Right lobe of liver (tissue), 6 donors: ENCODE results near the gene FBLN1. TPM values are rescaled to one million over a fixed set of nuclear protein-coding genes. Genes with fewer than 3 reads are reported as not detected.

Source experiments
- ATAC-seq, 4 donors: fragments of 200-7000 bp; cut with Tn5 transposase; one replicate each; pipeline ENCODE4 v1.9.1; 2020; ENCODE audit warnings: mild to moderate bottlenecking in 4 of 4, moderate library complexity in 4 of 4
- DNase-seq, 3 donors: peaks; one replicate each; pipeline ENCODE4 v3.0.0-alpha.2; 2020
- H3K27ac ChIP-seq, 3 donors: fragments of 200-600 bp; one replicate each; pipeline ENCODE4 v1.8.0; 2022
- H3K27me3 ChIP-seq, 2 donors: fragments of 200-600 bp; one replicate each; pipeline ENCODE4 v1.8.0; 2022
- H3K36me3 ChIP-seq, 4 donors: fragments of 200-600 bp; sonication (generic) in 1 of 4; one replicate each; pipeline versions ENCODE4 v1.5.1 to v1.8.0; 2017 to 2022; ENCODE audit warnings: control low read depth in 1 of 4
- H3K4me1 ChIP-seq, 4 donors: fragments of 200-600 bp; sonication (generic) in 1 of 4; one replicate each; pipeline versions ENCODE4 v1.5.1 to v1.8.0; 2017 to 2022; ENCODE audit warnings: control low read depth in 1 of 4
- H3K4me3 ChIP-seq, 3 donors: fragments of 200-600 bp; one replicate each; pipeline ENCODE4 v1.8.0; 2022
- H3K9me3 ChIP-seq, 4 donors: fragments of 200-600 bp; sonication (generic) in 1 of 4; one replicate each; pipeline versions ENCODE4 v1.5.1 to v1.8.0; 2017 to 2022; ENCODE audit warnings: control low read depth in 1 of 4
- POLR2A ChIP-seq: fragments of 450-650 bp; IDR thresholded peaks from one replicate; pipeline ENCODE4 v1.6.1; 2017; ENCODE audit warnings: antibody characterized with exemption, mild to moderate bottlenecking
- WGBS: methylation state at CpG from one replicate; pipeline ENCODE4 v1.1.6; 2018; ENCODE audit warnings: low coverage, low lambda C conversion rate; ENCODE audit not compliant: insufficient coverage; ENCODE audit errors: missing lambda C conversion rate; 5-methylcytosine and 5-hydroxymethylcytosine counted together
- intact Hi-C, 2 donors: fragments of 100-400 bp; cut with DNase I; formaldehyde crosslinking; loops; one replicate each; pipeline versions ENCODE4 v1.11.2 to v1.14.1; 2022
- total RNA-seq, 6 experiments: library from RNA; depleted of rRNA in 2 of 6; stranded (reverse); fragments of >200 nt in 2 of 6; fragmentation: NEBNext Ultra II Directional in 3 of 6; extraction: Animal tissue kit (Norgen Biotek cat#: 25700) in 3 of 6; gene quantifications; one replicate each; pipeline versions ENCODE4 v1.1.0 to v1.2.4, GENCODE V29; 2016 to 2023
- TF ChIP-seq, protein P1 (sequence below), 4 donors: fragments of 200-600 bp in 3 of 4; fragments of 450-650 bp in 1 of 4; IDR thresholded peaks; one replicate each; pipeline versions ENCODE4 v1.5.1 to v1.8.0; 2016 to 2022; ENCODE audit warnings: antibody characterized with exemption in 4 of 4, mild to moderate bottlenecking in 2 of 4
- donor health status: DM: no; HTN: yes; CAD: no.
- donor health status: DM: no; HTN: no; CAD: no.
- donor health status: DM: no; HTN: no; CAD: no.
- donor health status: DM: no; HTN: yes; CAD: no.
- donor health status: DM: no; HTN: yes; CAD: no.

FBLN1 gene
- total RNA-seq, 6 experiments from 2014 or later = 1.6 to 6.6 (median 3.4) TPM

- ATAC-seq = no peak
- WGBS = 80% methylated on average over 2 of the region's 7 CpGs
Measured at GRCh38 chr22:45518136-45518535, 15.5 kb downstream of the FBLN1 start.

GRCh38 chr22:45518580-45518991 lies 15.9 kb downstream of the FBLN1 start:
- ATAC-seq = peak in 2 of 4 donors; percentile 40 to 42
- no peaks in the 10 kb centered on the region for H3K9me3 ChIP-seq
- intact Hi-C loops = no loop called here
- H3K36me3 ChIP-seq = no peaks in the 10 kb centered on the region
- TF ChIP-seq, protein P1, sequence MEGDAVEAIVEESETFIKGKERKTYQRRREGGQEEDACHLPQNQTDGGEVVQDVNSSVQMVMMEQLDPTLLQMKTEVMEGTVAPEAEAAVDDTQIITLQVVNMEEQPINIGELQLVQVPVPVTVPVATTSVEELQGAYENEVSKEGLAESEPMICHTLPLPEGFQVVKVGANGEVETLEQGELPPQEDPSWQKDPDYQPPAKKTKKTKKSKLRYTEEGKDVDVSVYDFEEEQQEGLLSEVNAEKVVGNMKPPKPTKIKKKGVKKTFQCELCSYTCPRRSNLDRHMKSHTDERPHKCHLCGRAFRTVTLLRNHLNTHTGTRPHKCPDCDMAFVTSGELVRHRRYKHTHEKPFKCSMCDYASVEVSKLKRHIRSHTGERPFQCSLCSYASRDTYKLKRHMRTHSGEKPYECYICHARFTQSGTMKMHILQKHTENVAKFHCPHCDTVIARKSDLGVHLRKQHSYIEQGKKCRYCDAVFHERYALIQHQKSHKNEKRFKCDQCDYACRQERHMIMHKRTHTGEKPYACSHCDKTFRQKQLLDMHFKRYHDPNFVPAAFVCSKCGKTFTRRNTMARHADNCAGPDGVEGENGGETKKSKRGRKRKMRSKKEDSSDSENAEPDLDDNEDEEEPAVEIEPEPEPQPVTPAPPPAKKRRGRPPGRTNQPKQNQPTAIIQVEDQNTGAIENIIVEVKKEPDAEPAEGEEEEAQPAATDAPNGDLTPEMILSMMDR (IDR thresholded peaks at IDR 0.05) = no peak
- no peak for TF ChIP-seq POLR2A
- DNase-seq = no peak
- H3K4me3 ChIP-seq = no peak overlapping the region
- H3K27ac ChIP-seq = no peak overlapping the region
- H3K4me1 ChIP-seq = no peaks in the 10 kb centered on the region
- H3K27me3 ChIP-seq = no peaks in the 10 kb centered on the region
- 67% methylated on average over 10 of the region's 17 CpGs for WGBS

More at GRCh38 chr22:45518136-45518535, 15.5 kb downstream of the FBLN1 start:
- Histone ChIP-seq H3K27me3 (no peaks in the 10 kb centered on the region), H3K4me3 (no peak overlapping the region), H3K9me3 (no peaks in the 10 kb centered on the region), H3K4me1 (no peaks in the 10 kb centered on the region), H3K36me3 (no peaks in the 10 kb centered on the region), H3K27ac (no peak overlapping the region)
- intact Hi-C loops = no loop called here
- DNase-seq = no peak
- TF ChIP-seq, protein P1 (IDR thresholded peaks at IDR 0.05) = no peak
- no peak for TF ChIP-seq POLR2A

DNA sequence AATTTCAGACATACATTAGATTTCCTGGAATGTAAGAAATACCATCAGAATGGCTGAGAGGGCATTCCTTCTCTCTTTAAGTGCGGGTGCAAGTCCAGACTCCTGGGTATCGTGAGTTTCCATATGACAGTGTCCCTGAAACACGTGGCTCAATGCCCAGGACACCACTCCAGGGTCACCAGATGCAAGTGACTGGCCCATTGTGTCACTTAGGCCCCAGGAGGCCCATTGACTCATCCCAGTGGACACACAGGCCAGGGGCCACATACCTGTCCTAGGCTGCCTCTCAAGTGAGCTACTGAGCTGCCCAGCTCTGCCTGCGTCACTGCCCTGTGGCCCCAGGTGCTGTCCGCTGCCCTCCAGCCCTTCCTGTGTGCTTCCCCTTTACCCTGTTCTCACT lies 18.5 kb downstream of the FBLN1 start:
- Histone ChIP-seq H3K4me3 (no peak overlapping the region), H3K27ac (no peak overlapping the region), H3K27me3 (no peaks in the 10 kb centered on the region), H3K36me3 (no peaks in the 10 kb centered on the region), H3K4me1 (no peaks in the 10 kb centered on the region), H3K9me3 (no peaks in the 10 kb centered on the region)
- TF ChIP-seq, protein P1 (IDR thresholded peaks at IDR 0.05) = no peak
- no peak for TF ChIP-seq POLR2A
- no peak for DNase-seq
- ATAC-seq = peak in 1 of 4 donors; percentile 23
- WGBS = 79% methylated on average over 2 of the region's 5 CpGs
- intact Hi-C loops = no loop called here

DNA sequence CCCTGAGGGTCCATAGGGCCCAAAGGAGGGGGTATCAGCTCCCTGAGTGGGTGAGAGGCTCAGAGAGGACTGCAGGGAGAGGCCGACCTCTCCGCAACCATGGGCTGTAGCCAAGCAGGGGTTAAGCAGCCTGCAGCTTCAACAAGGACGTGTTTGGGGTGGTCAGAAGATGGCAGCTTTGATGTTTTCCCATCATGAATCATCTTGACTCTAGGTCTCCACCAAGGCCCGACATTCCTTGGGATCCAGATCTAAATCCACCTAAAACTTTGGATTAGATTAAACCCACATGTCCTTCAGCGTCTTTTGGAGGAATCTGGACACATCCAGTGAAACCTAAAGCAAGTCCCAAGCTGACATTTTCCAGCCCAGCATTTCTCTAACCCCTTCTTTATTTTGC lies 19.8 kb downstream of the FBLN1 start:
- Histone ChIP-seq H3K4me3 (no peak overlapping the region), H3K9me3 (no peaks in the 10 kb centered on the region), H3K27me3 (no peaks in the 10 kb centered on the region), H3K4me1 (no peaks in the 10 kb centered on the region), H3K36me3 (no peaks in the 10 kb centered on the region), H3K27ac (no peak overlapping the region)
- no peak for ATAC-seq
- no peak for TF ChIP-seq POLR2A
- TF ChIP-seq, protein P1 (IDR thresholded peaks at IDR 0.05) = no peak
- WGBS = 71% methylated on average over 2 of the region's 5 CpGs
- no peak for DNase-seq
- intact Hi-C loops = no loop called here

GRCh38 chr22:45524157-45524556 lies 21.5 kb downstream of the FBLN1 start:
- no peak overlapping the region for H3K27ac ChIP-seq
- intact Hi-C loops = no loop called here

More at GRCh38 chr22:45524157-45524556, 21.5 kb downstream of the FBLN1 start:
- TF ChIP-seq POLR2A = no peak
- TF ChIP-seq, protein P1 (IDR thresholded peaks at IDR 0.05) = no peak
- H3K4me3 ChIP-seq = no peak overlapping the region
- ATAC-seq (no peak), DNase-seq (no peak)
- H3K36me3 ChIP-seq = no peaks in the 10 kb centered on the region
- H3K9me3 ChIP-seq = no peaks in the 10 kb centered on the region
- WGBS = no CpG with 5 or more reads among the region's 6 CpGs
- H3K27me3 ChIP-seq = no peaks in the 10 kb centered on the region
- no peaks in the 10 kb centered on the region for H3K4me1 ChIP-seq
